TTC549 (cell line): ENCODE results near the gene HPGDS.
"Not testable (repeated sequence)": the region's sequence is repeated elsewhere in the genome, so short reads cannot be mapped to it uniquely, and the experiment has no call there.

ENCODE experiments used
- FAIRE-seq: peaks from 2 replicates; lab custom pipeline; 2012; peaks lifted over from hg19 to GRCh38; lab: Jason Lieb, UNC

HPGDS gene

DNA sequence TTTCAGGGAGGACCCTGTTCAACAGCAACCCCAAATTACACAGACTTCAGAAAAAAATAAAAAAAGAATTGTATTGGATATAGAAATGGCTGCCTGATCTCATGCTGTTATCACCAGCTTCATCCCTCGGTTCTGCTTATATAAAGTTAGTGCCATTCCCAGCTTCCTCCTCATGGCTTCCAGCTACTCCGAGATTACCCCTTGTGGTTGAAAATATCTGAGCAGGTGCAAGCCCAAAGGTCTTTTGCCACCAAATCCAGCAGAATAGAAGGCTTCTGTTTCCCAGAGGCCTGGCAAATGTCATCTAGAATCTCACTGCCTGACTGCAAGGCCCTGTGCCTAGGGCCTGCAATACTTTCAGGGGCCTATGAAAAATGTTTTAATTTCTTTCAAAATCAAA lies 13.8 kb upstream of the HPGDS start:
- FAIRE-seq = no peak

DNA sequence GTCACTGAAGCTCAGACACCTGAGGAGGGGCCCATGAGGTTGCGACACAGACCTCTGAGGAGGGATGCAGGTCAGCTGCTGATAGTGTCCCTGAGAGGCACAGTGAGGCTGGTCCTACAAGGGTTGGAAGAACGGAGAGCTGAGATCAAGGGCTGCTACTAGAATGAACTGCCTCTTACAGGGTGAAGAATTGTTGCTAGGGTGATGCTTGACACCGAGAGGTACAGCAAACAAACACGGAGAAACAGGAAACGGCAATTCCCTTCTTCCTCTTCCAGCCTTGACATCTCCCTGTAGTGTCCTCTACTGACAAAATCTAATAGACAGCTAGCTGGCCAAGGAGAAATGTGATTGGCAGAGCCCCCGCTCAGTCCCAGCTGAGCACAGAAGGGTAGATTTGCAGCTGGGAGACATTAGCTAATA lies 11.8 kb upstream of the HPGDS start:
- FAIRE-seq = no peak

DNA sequence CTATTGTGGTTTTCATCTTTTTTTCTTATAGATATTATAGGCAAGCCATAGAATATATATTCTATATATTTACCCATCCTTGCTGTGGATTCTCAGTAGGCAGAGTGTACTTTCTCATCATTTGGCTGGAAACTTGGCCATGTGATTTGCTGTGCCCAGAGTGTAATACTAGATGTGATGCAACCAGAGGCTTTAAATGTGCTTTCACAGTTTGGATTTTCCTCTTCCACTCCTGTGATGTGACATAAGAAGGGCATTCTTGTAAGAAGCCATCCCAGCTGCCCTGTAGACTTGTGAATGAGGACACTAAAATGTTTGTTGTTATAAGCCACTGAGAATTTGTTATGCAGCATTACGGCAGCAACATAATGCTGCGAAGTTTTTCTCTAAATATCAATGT lies 10.4 kb upstream of the HPGDS start:
- no peak for FAIRE-seq

DNA sequence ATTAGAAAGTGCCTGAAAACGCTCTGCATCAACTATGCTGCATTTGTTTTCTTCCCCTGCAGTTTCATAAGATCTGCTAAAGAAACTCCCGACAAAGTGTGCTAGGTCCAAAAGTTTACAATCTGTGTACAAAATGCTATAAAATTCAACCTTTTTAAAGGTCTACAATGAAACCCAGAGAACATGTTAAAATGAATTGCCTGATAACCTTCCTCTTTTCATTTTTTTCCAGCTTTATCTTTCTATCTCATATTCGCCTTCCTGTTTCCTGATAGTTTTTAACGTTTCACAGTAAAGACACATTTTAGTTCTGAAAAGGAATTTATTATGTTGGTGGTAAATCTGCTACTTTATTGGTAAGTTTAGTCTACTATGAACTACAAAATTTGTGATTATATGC lies 9.5 kb upstream of the HPGDS start:
- FAIRE-seq = no peak

DNA sequence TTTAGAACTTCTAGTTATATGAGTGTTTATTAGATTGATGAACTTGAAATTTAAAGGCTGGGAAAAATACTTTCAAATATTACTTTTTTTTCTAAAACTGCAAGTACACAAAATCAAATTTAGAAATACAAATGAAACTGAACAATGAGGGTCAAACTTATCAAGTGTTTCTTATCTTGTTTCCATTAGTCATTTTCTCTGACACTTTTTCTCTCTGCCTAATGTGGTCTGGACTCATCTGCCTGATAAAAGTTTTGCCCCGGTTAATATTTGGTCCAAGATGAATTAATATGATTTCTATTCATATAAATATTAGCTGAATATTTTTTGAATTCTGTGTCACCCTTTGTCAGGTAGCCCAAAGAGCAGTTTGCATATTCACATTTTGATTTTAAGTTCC lies 8.7 kb upstream of the HPGDS start:
- no peak for FAIRE-seq

DNA sequence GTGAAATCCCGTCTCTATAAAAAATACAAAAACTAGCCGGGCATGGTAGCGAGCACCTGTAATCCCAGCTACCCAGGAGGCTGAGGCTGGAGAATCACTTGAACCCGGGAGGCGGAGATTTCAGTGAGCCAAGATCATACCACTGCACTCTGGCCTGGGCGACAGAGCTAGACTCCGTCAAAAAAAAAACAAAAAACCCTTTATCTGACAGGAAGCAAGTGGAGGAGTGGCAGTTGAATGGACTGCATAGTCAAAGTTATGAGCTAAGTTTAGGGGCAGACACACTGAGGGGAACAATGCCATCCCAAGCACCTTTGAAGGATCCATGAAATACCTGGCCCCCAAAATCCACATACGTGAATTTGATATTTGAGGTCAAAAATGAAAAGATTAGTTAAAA lies 7.5 kb upstream of the HPGDS start:
- no peak for FAIRE-seq

DNA sequence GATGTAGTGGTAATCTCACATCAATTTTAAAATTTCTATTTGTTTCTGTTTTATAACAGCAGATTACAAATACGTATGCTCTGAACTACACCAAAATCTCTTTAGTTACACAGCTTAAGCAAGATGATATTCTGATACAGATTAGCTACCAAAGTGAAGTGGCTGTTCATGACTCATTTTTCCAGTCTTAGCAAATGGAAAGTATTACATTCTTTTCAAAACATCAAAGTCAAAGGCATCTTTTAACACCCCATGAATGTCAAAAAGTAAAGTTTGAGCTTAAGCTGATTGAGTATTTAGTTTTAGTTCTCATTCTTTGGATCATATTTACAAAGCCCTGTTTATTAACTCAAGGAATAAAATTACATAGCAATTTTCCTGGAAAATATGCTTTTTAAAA lies 6.6 kb upstream of the HPGDS start:
- FAIRE-seq = no peak

DNA sequence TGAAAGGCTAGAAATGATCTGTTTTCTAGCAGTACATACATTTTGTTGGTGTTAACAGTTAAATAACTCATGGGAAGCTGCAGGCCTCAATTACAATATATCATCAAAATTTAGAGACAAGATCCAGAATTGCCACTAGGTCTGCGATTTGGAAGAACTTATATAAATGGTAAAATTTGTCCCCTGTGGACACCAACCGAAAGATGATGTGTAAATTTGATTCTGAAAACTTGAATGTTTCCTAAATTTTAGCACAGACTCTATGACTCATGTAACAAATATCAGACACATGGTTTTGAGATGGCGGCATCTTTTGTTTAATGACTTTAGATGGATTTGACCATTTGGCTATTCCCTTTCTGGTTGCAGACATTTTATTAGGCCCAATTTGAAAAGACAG lies 6.0 kb upstream of the HPGDS start:
- no peak for FAIRE-seq

DNA sequence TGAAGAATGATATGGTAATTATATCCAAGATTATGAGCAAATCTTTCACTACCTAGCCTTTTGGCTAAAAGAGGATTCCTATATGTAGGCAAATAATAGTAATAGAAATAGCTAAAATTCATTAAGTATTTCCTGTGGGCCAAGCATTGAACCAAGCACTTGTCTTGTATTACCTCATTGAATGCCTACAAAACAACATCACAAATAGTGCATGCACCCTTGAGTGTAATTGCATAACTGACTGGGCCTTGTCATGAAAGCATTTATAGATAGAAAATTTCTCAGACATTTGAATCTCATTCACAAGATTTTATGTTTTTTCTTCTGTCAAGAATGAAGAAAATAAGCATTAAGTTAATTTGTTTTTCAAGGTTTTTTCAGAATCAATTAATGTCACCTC lies 3.9 kb upstream of the HPGDS start:
- no peak for FAIRE-seq

DNA sequence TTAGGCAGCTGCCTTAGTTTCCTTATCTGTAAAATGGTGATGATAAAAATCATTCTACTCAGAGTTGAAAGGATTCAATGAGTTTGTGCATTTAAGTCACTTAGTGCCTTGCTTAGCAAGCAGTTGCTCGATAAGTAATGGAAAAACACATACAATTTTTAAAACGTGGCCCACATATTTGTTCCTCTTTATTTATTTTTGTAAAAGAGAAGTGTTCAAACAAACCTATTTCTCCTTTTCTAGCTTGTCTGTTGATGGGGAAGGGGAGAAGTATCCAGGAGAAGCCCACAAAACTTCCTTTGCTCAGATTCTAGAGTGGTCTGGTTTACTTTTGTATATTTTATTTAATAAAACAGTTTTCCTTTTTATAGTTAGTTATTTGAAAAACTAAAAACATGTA lies 3.3 kb upstream of the HPGDS start:
- no peak for FAIRE-seq

DNA sequence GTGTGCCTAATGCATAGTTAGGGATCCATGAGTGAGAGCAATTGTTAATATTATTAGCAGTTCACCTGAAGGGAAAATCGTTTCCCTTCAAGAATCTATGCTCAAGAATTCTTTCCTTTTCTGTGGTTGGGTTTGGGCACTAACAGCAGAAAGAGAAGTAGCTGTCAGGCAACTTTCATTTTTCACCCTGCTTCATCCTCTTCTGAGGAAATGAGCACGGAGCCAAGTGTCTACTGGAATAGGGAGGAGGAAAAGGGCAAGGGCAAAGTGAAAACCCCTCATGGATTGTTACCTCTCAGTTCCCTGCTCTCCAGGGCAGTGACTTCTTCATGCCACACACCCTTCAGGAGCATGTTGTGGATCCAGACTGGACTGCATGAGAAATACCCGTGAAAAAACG lies 2.6 kb upstream of the HPGDS start:
- no peak for FAIRE-seq

DNA sequence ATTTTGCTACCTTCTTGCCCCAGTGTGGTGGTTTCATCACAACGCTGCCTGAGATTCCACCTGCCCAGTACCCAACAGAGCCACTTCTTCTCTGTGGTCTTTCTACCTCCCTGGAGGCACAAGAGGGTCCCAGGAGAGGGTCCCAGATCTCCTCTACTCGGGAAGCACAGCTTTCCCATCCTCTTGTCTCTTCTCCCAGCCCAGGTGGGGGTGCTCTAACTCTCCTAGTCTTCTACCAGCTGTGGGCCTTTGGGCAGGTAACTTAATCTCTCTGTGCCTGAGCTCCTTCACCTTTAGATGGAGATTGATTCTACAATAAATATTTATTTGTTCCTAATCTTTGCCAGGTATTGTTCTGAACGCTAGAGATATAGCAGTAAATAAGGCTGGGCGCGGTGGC lies 1.8 kb upstream of the HPGDS start:
- FAIRE-seq = no peak

DNA sequence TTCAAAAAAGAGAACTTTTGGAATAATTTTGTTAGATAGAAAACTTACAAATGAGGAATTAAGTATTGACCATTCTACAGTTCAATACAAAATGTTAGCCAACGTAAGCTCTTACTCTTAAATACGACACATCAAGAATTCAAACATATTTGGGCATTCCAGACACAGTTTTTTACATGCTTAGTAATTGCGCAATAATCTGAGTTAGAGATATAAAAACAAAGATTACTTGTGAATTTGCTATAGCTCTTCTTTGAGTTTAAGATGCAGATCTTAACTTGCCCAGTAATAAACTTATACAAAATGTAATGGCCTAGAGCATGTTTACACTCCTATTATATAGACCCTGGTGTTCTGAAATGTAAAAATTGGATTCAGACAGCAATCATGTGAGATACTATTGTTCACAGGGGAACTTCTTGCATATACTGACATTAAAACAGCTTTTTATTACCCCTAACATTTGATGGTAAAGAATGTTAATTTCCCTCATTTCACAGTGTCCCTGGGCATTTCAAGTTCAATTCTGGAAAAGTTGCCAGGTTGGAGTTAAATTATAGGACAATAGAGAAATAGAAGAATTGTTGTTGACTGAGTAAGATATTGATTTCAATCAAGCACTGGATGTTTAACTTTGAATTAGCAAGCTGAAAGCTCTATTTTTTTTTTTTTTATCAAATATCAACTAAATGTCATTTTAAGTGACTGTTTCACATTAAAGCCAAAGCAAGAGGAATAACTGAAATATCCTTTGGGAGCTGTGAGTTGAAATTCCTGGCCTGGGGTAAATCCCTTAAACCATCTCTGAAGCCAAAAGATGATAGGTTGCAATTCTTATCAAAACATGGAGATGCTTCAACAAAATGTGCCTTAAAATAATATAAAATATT lies 910 bp downstream of the HPGDS start:
- FAIRE-seq = no peak

DNA sequence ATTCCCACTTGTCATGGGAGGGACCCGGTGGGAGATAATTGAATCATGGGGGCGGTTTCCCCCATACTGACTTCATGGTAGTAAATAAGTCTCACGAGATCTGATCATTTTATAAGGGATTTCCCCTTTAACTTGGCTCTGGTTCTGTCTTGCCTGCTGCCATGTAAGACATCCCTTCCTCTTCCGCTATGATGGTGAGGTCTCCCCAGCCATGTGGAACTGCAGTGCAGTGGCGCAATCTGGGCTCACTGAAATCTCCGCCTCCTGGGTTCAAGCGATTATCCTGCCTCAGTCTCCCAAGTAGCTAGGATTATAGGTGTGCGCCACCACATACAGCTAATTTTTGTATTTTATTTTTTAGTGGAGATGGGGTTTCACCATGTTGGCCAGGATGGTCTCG lies 2.9 kb downstream of the HPGDS start:
- FAIRE-seq = no peak

DNA sequence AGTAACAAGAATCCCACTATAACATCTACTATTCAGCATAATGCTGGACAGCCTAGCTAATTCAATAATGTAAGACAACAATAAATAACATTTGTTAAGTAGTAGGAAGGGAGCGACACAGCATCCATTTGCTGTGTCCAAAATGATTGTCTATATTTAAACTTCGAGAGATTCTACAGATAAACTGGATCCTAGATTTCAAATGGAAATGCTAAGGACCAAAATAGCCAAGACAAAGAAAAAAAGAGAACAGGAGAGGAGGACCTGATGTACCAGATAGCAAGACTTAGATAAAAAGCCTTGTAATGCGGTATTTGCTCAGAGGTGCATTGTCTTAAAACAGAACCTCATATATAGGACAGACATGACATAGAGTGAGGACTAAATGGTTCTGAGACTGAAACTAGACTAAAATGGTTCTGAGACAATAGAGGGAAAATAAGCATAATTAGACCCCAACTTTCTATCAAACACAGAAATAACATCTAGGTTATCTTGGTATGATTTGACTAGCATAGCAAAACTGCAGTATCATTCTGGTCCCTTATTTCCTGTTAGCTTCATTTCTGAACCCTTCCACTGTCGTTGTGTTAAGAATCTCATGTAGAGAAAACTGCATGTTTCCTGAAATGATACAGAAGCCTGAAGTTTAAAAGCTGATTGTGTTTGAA lies 3.8 kb downstream of the HPGDS start:
- FAIRE-seq = no peak

DNA sequence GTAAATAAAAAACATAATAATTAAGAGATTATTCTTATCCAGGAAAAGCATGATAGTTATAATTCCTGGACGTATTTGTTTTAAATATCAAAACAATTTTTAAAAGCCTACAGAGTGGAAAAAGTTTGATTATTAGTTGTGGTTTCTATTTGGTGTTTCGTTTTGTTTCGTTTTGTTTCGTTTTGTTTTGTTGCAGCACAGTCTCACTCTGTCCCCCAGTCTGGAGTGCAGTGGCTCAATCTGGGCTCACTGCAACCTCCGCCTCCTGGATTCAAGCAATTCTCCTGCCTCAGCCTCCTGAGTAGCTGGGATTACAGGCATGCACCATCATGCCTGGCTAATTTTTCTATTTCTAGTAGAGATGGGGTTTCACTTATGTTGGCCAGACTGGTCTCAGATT lies 5.8 kb downstream of the HPGDS start:
- FAIRE-seq = not testable (repeated sequence)

DNA sequence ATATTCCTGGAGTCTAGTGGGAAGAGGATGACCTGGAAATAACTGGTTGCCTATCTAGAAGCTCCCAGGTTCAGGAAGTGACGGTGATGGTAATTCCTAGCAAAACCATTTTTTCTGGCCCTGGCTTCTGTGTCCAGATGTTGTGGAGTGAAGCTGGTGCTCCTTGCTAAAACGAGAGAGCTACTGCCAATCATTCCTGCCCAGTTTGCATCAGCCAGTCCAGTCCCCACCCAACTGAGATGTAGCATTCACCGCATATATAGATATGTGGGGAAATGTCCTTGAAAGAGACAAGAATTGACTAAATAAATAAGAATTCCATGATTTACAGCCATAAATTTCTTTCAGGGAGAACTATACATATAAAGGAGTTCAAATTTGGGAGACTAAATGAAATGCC lies 6.3 kb downstream of the HPGDS start:
- FAIRE-seq = no peak

DNA sequence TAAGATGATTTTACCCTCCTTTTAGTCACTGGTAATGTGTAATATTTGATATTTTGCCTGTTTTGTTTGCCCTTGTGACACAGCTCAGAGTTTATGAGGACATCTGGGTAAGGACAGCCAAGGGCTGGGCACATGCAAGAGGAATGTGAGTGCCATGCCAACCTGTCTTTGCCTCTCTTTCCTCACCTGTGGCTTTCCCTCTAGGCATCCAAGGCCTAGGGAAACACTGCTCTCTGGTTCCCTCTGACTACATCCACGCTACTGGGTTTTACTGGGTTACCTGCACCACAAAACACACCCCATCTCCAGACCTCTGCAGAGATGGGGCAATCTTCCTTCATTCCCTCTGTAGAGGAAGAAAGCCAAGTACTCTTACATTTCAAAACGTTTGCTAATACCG lies 7.7 kb downstream of the HPGDS start:
- no peak for FAIRE-seq

DNA sequence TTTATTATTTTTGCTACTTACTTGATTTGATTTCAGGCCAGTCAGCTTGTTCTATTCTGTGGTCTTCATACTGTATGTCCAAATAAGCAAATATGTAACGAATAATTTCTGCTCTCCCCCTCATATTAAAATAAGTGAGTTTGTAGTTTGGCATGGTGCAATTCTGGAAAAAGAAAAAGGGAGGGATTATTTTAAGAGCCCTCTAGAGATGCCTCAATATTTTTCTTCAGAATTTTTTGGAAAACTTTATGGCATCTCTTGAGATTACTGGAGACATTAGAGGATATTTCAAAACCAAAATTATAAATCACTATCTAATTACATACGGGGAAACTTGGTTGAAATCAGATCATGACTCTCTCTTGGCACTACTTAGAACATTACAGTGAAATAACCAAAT lies 8.2 kb downstream of the HPGDS start:
- no peak for FAIRE-seq

DNA sequence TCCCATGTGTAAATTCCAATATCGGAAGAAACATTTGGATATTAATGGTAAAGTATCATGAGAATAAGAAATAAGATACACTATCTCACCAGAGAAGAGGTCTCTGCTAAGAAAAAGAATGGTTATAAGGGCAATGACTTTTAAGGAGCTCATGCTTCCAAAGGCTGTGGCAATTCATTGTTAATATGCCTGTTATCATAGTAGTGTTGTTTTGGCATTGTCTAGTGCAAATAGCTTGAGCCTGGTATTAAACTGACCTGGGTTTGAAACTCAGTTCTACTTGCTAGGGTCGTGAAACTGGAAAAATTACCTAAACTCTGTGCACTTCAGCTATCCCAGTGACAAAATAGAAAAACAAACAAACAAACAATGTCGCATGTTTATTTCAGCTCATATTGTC lies 8.8 kb downstream of the HPGDS start:
- FAIRE-seq = no peak

DNA sequence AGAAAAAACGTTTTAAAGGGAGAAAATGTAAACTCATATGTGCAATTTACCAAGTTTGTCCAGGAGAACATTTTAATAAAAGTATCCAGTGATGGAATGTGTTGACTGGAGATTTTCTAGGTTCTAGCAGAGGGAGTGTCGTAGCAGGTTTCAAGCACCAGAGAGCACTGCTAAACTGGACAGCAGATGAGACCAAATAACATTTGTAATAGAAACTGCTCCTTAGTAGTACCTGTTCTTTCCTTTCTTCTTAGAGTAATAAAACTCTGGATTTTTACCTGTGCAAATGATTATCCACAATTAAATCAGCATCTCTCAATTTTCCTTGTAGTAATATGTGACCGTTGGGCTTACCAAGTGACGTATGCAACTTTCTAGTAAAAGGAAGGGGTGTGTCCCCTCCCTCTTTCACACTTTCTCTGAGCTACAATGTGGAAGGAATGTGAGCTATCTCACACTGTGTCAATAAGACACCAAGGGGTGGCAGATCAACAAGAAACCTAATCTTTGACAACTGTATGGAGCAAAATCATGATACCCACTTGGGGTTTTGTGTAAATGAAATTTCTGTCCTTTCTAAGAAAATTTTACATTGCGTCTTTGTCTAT lies 9.5 kb downstream of the HPGDS start:
- FAIRE-seq = no peak

DNA sequence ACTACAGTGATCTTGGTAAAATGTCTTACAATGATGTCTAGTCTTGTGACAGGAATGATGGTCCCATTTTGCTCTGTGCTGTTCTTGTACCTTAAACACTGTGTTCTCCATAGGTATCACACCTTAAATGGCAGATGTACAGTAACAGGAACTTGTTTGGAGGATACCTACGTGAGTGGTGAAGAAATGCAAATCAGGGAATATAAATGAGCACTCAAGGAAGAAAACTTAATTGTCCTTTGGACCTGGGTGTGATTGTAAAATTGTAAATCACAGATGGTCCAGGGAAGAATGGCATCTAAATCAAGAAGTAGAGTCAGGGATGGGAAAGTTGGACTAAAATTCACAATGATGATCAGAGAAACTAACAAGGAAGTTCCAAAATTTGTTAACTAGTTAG lies 12.7 kb downstream of the HPGDS start:
- no peak for FAIRE-seq

DNA sequence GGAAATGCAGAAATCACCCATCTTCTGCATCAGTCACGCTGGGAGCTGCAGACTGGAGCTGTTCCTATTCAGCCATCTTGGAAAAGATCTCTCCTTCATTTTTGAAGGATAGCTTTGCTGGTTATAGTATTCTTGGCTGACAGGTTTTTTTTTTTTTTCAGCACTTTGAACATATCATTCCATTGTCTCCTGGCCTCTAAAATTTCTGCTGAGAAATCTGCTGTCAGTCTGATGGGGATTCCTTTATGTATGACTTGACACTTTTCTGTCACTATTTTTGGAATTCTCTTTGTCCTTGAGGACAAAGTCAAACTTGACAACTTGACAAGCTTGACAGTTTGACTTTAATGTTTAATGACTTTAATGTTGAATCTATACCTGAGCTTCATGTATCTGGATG lies 16.8 kb downstream of the HPGDS start:
- no peak for FAIRE-seq

DNA sequence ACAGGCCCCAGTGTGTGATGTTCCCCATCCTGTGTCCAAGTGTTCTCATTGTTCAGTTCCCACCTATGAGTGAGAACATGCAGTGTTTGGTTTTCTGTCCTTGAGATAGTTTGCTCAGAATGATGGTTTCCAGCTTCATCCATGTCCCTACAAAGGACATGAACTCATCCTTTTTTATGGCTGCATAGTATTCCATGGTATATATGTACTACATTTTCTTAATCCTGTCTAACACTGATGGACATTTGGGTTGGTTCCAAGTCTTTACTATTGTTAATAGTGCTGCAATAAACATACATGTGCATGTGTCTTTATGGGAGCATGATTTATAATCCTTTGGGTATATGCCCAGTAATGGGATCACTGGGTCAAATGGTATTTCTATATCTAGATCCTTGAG lies 22.7 kb downstream of the HPGDS start:
- FAIRE-seq = not testable (repeated sequence)
